ENCODE data around the gene UST. TPM values are rescaled to one million over a fixed set of nuclear protein-coding genes. Genes with fewer than 3 reads are reported as not detected.

UST gene
- total and polyA plus RNA-seq, 7 experiments from 2014 or later, result 0.35 to 2.6 (median 0.46) TPM; not detected in 2

DNA sequence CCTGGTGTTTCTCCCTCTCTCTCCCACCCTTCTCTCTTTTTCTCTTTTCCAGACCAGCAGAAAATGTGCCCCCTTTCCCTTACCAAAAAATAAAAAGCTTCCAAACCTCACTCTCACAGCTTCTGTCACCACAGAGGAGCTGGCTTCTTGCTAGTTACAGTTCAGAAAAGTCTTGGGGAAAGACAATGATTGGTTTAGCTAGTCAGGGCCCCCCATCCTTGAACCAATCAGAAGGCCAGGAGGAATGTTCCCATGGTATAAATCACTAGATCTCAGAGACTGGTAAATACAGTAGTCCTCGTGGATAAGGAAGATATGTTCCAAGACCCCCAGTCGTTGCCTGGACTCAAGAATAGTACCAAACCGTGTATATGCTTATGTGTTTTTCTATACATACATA is 339.5 kb downstream of the UST start:
- H3K4me3 Mint-ChIP-seq, result peak overlapping the region in 1 of 10 donors; percentile 87
- intact Hi-C loops (cut with micrococcal nuclease), result no loop called here
- Histone ChIP-seq H3K36me3 (ENCODE audit: control insufficient read depth in 2 of 3, insufficient read depth in 3 of 3, low read length in 3 of 3) (no peaks in the 10 kb centered on the region), H3K4me1 (ENCODE audit: control insufficient read depth in 2 of 2, insufficient read depth in 2 of 2, low read length in 2 of 2) (peaks cover 16 to 28% of the 10 kb centered on the region in 2 donors), H3K27me3 (ENCODE audit: control insufficient read depth in 2 of 2, insufficient read depth in 2 of 2, low read length in 2 of 2) (no peaks in the 10 kb centered on the region), H3K9me3 (ENCODE audit: control insufficient read depth in 2 of 3, low read length in 3 of 3) (no peaks in the 10 kb centered on the region), H3K4me3 (ENCODE audit: low read length) (no peak overlapping the region), H3K27ac (ENCODE audit: low read depth, low read length) (no peak overlapping the region)
- H3K36me3 Mint-ChIP-seq, result peaks cover 0 to 40% (median 0%) of the 10 kb centered on the region in 5 donors
- H3K4me1 Mint-ChIP-seq, result peaks cover 16 to 81% (median 44%) of the 10 kb centered on the region in 7 donors
- DNase-seq (no peak), ATAC-seq (no peak)
- no peaks in the 10 kb centered on the region for H3K9me3 Mint-ChIP-seq
- H3K27ac Mint-ChIP-seq, result peak overlapping the region in 4 of 9 donors; percentile 34 to 90 (median 61)
- no peaks in the 10 kb centered on the region for H3K27me3 Mint-ChIP-seq
- ChIA-PET CTCF (interaction anchor here (0.5 to 2.8 kb wide), 2 partner anchors 57 to 345 kb away, joined by 3 to 14 read pairs; no protein-coding TSS in a partner anchor), POLR2A (interaction anchor here (0.5 kb wide), 1 partner anchor 9 kb away, joined by 3 read pairs; no protein-coding TSS in a partner anchor)

DNA sequence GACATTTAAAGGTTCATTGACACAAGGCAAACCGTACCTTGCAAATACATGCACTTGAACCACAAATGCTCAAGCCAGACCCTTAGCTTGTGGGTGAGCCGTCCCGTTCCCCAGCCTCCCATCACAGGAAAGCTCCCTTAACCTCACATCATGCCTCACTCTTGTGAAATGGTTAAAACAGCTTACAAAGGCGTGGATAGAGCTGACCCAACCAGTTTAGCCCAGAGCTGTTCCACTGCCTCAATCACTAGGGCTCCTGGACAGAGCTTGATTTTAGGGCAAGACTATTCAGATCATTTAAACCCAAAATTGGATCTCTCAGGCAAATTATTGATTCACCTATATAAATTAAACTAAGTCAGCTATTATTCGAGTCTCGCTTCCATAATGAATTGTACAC is 341.1 kb downstream of the UST start:
- no peak for ATAC-seq
- peaks cover 12 to 23% of the 10 kb centered on the region in 2 donors for H3K4me1 ChIP-seq (ENCODE audit: control insufficient read depth in 2 of 2, insufficient read depth in 2 of 2, low read length in 2 of 2)
- H3K27me3 Mint-ChIP-seq, result no peaks in the 10 kb centered on the region
- CTCF ChIA-PET, result interaction anchor here (0.6 to 1.5 kb wide), 6 partner anchors 174 to 429 kb away, joined by 3 to 5 read pairs (median 3); no protein-coding TSS in a partner anchor
- H3K27ac ChIP-seq (ENCODE audit: low read depth, low read length), result no peak overlapping the region
- peak overlapping the region in 2 of 9 donors; percentile 8 to 52 for H3K27ac Mint-ChIP-seq
- H3K36me3 Mint-ChIP-seq, result peaks cover 0 to 45% (median 0%) of the 10 kb centered on the region in 5 donors
- no peak overlapping the region for H3K4me3 Mint-ChIP-seq
- no peaks in the 10 kb centered on the region for H3K9me3 Mint-ChIP-seq
- intact Hi-C loops (cut with micrococcal nuclease), result no loop called here
- H3K4me1 Mint-ChIP-seq, result peaks cover 15 to 74% (median 40%) of the 10 kb centered on the region in 7 donors
- no peaks in the 10 kb centered on the region for H3K36me3 ChIP-seq (ENCODE audit: control insufficient read depth in 2 of 3, insufficient read depth in 3 of 3, low read length in 3 of 3)
- no peaks in the 10 kb centered on the region for H3K27me3 ChIP-seq (ENCODE audit: control insufficient read depth in 2 of 2, insufficient read depth in 2 of 2, low read length in 2 of 2)
- DNase-seq, result no peak
- POLR2A ChIA-PET, result interaction anchor here (0.9 to 1.0 kb wide), 2 partner anchors 51 to 285 kb away, joined by 3 to 4 read pairs; no protein-coding TSS in a partner anchor
- H3K9me3 ChIP-seq (ENCODE audit: control insufficient read depth in 2 of 3, low read length in 3 of 3), result no peaks in the 10 kb centered on the region
- H3K4me3 ChIP-seq (ENCODE audit: low read length), result no peak overlapping the region

DNA sequence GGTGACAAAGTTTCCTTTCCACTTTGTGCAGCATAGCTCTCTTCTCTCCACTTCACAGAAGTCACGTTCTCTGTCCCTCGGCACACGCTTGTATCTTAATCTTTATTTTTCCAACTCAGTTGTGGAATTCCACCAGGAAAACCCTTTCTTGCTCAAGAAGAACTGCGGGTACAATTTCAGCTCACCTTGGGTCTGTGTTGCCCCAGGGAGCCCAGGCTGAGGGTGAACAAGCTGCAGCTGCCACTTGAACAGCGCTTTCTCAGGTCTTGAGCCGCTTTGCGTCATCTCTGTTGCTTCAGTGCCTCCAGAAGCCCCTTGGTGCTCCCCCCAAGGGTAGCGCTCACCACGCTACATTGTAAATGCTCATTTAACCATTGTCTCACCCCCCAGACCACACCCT is 341.5 kb downstream of the UST start:
- Histone ChIP-seq H3K9me3 (ENCODE audit: control insufficient read depth in 2 of 3, low read length in 3 of 3) (no peaks in the 10 kb centered on the region), H3K27ac (ENCODE audit: low read depth, low read length) (no peak overlapping the region), H3K27me3 (ENCODE audit: control insufficient read depth in 2 of 2, insufficient read depth in 2 of 2, low read length in 2 of 2) (no peaks in the 10 kb centered on the region), H3K36me3 (ENCODE audit: control insufficient read depth in 2 of 3, insufficient read depth in 3 of 3, low read length in 3 of 3) (no peaks in the 10 kb centered on the region), H3K4me3 (ENCODE audit: low read length) (no peak overlapping the region), H3K4me1 (ENCODE audit: control insufficient read depth in 2 of 2, insufficient read depth in 2 of 2, low read length in 2 of 2) (peaks cover 7 to 23% of the 10 kb centered on the region in 2 donors)
- no peaks in the 10 kb centered on the region for H3K27me3 Mint-ChIP-seq
- ChIA-PET CTCF (interaction anchor here (0.9 to 1.5 kb wide), 2 partner anchors 343 to 345 kb away, joined by 5 read pairs; no protein-coding TSS in a partner anchor), POLR2A (interaction anchor here (0.9 kb wide), 1 partner anchor 285 kb away, joined by 4 read pairs; no protein-coding TSS in a partner anchor)
- DNase-seq (no peak), ATAC-seq (no peak)
- peaks cover 0 to 45% (median 0%) of the 10 kb centered on the region in 5 donors for H3K36me3 Mint-ChIP-seq
- H3K4me1 Mint-ChIP-seq, result peaks cover 12 to 73% (median 39%) of the 10 kb centered on the region in 7 donors
- no peaks in the 10 kb centered on the region for H3K9me3 Mint-ChIP-seq
- intact Hi-C loops (cut with micrococcal nuclease), result no loop called here
- H3K4me3 Mint-ChIP-seq, result no peak overlapping the region
- H3K27ac Mint-ChIP-seq, result peak overlapping the region in 4 of 9 donors; percentile 16 to 67 (median 46)

DNA sequence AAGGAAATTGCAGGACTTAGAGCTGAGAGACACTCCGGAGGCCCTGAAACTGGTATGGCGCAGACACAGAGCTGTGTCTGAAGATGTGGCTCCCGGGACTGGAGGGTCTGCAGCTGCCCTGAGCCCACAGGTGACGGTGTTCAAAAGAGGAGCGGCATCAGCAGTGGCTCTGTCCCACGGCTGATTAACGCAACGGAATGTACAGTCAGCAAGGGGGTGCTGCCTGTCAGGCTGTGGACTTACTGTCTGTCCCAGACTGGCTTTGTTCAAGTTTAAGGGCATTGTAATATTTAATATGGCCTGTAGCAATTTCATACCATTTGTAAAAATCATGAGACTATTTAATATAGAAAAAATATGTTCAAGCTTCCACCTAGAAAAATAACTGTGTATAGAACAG is 342.7 kb downstream of the UST start:
- CTCF ChIA-PET, result interaction anchor here (1.1 kb wide), 2 partner anchors 99 to 234 kb away, joined by 3 read pairs; no protein-coding TSS in a partner anchor
- Mint-ChIP-seq H3K4me3 (no peak overlapping the region), H3K27me3 (no peaks in the 10 kb centered on the region), H3K27ac (peak overlapping the region in 1 of 9 donors; percentile 77), H3K9me3 (no peaks in the 10 kb centered on the region), H3K4me1 (peaks cover 17 to 74% (median 39%) of the 10 kb centered on the region in 7 donors), H3K36me3 (peaks cover 0 to 43% (median 0%) of the 10 kb centered on the region in 5 donors)
- no peak for ATAC-seq
- Histone ChIP-seq H3K36me3 (ENCODE audit: control insufficient read depth in 2 of 3, insufficient read depth in 3 of 3, low read length in 3 of 3) (no peaks in the 10 kb centered on the region), H3K27ac (ENCODE audit: low read depth, low read length) (no peak overlapping the region), H3K9me3 (ENCODE audit: control insufficient read depth in 2 of 3, low read length in 3 of 3) (no peaks in the 10 kb centered on the region), H3K4me3 (ENCODE audit: low read length) (no peak overlapping the region), H3K27me3 (ENCODE audit: control insufficient read depth in 2 of 2, insufficient read depth in 2 of 2, low read length in 2 of 2) (no peaks in the 10 kb centered on the region), H3K4me1 (ENCODE audit: control insufficient read depth in 2 of 2, insufficient read depth in 2 of 2, low read length in 2 of 2) (peaks cover 16 to 23% of the 10 kb centered on the region in 2 donors)
- intact Hi-C loops (cut with micrococcal nuclease), result no loop called here
- POLR2A ChIA-PET, result interaction anchor here (0.8 kb wide), 1 partner anchor 275 kb away, joined by 3 read pairs; no protein-coding TSS in a partner anchor
- no peak for DNase-seq

DNA sequence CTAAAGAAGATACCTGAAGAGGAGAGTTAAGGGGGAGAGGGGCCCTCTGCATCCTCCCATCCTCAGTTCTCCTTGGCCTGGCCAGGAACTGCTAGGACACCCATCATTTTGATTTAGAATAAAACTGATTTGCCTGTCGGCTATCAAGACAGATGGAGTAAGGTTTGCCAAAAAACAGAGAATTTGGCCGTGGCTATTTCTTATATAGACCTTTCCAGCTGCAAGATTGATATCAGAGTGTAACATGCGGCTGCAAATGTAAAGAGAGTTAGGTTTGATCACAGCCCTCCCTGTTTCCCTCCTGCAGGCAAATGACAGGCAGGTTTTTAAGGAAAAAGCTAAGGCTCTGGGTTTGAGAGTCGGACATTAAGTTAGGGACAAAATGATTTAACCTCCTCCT is 344.1 kb downstream of the UST start:
- no peak overlapping the region for H3K27ac ChIP-seq (ENCODE audit: low read depth, low read length)
- DNase-seq, result no peak
- peaks cover 0 to 39% (median 0%) of the 10 kb centered on the region in 5 donors for H3K36me3 Mint-ChIP-seq
- POLR2A ChIA-PET, result interaction anchor here (0.8 to 0.9 kb wide), 2 partner anchors 23 to 35 kb away, joined by 3 to 4 read pairs; no protein-coding TSS in a partner anchor
- no peak overlapping the region for H3K4me3 Mint-ChIP-seq
- peak overlapping the region in 4 of 9 donors; percentile 23 to 77 (median 62) for H3K27ac Mint-ChIP-seq
- peaks cover 24 to 32% of the 10 kb centered on the region in 2 donors for H3K4me1 ChIP-seq (ENCODE audit: control insufficient read depth in 2 of 2, insufficient read depth in 2 of 2, low read length in 2 of 2)
- no peak overlapping the region for H3K4me3 ChIP-seq (ENCODE audit: low read length)
- no peak for ATAC-seq
- H3K4me1 Mint-ChIP-seq, result peaks cover 24 to 75% (median 44%) of the 10 kb centered on the region in 7 donors
- peaks cover 0 to 6% (median 0%) of the 10 kb centered on the region in 11 donors for H3K9me3 Mint-ChIP-seq
- no peaks in the 10 kb centered on the region for H3K27me3 Mint-ChIP-seq
- intact Hi-C loops (cut with micrococcal nuclease), result no loop called here
- CTCF ChIA-PET, result interaction anchor here (1.4 kb wide), 1 partner anchor 341 kb away, joined by 19 read pairs; no protein-coding TSS in a partner anchor
- H3K27me3 ChIP-seq (ENCODE audit: control insufficient read depth in 2 of 2, insufficient read depth in 2 of 2, low read length in 2 of 2), result no peaks in the 10 kb centered on the region
- no peaks in the 10 kb centered on the region for H3K9me3 ChIP-seq (ENCODE audit: control insufficient read depth in 2 of 3, low read length in 3 of 3)
- no peaks in the 10 kb centered on the region for H3K36me3 ChIP-seq (ENCODE audit: control insufficient read depth in 2 of 3, insufficient read depth in 3 of 3, low read length in 3 of 3)

DNA sequence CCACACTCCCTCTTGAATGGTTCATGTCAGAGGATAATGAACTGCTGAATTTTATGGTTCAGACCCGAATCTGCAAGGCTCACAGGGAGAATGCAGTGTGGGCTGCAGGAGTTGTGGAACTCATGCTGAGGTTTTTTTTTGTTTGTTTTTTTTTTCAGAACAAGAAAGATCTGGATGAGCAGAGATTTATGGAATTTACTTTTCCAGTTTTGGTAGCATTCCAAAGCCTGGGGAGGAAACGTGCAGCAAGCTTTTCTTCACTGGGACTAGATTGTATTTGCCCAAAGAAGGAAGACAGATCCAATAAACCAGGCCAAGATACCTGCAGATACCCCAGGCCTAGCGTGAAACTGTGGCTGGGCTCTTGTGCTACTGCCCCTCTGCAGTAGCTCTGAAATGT is 346.8 kb downstream of the UST start:
- Mint-ChIP-seq H3K9me3 (peaks cover 5 to 15% (median 10%) of the 10 kb centered on the region in 11 donors), H3K4me1 (peaks cover 25 to 74% (median 52%) of the 10 kb centered on the region in 7 donors), H3K36me3 (peaks cover under 1 to 40% (median 11%) of the 10 kb centered on the region in 5 donors), H3K27me3 (no peaks in the 10 kb centered on the region), H3K27ac (peak overlapping the region; percentile 33 to 98 (median 81)), H3K4me3 (peak overlapping the region in 7 of 10 donors; percentile 18 to 85 (median 36))
- Histone ChIP-seq H3K4me3 (ENCODE audit: low read length) (no peak overlapping the region), H3K9me3 (ENCODE audit: control insufficient read depth in 2 of 3, low read length in 3 of 3) (peaks cover under 1 to 13% (median 3%) of the 10 kb centered on the region in 3 experiments), H3K36me3 (ENCODE audit: control insufficient read depth in 2 of 3, insufficient read depth in 3 of 3, low read length in 3 of 3) (no peaks in the 10 kb centered on the region), H3K27me3 (ENCODE audit: control insufficient read depth in 2 of 2, insufficient read depth in 2 of 2, low read length in 2 of 2) (no peaks in the 10 kb centered on the region), H3K4me1 (ENCODE audit: control insufficient read depth in 2 of 2, insufficient read depth in 2 of 2, low read length in 2 of 2) (peaks cover 26 to 36% of the 10 kb centered on the region in 2 donors), H3K27ac (ENCODE audit: low read depth, low read length) (peak overlapping the region; percentile 32)
- ChIA-PET POLR2A (interaction anchor here (0.6 to 1.7 kb wide), 2 partner anchors 47 to 225 kb away, joined by 3 to 4 read pairs; no protein-coding TSS in a partner anchor), CTCF (interaction anchor here (1.0 to 2.2 kb wide), 3 partner anchors 12 to 338 kb away, joined by 3 to 12 read pairs (median 3); no protein-coding TSS in a partner anchor)
- intact Hi-C loops (cut with micrococcal nuclease), result loop anchor here in 1 of 2 donors (1.0 to 2.0 kb wide), 5 partner anchors 8 to 223 kb away; partner anchors contain the start of gene TAB2
- no peak for ATAC-seq
- DNase-seq, result no peak
